GM19035 (cell line): ENCODE results near the gene MTX2.
A peak's percentile ranks its signal among the peaks of the same experiment; 100 is the strongest.
"Not testable (repeated sequence)": the region's sequence is repeated elsewhere in the genome, so short reads cannot be mapped to it uniquely, and the experiment has no call there.

Experiments
- ATAC-seq: cut with Tn5 transposase; IDR thresholded peaks from one replicate; pipeline ENCODE4 v1.9.1; 2021; ENCODE audit not compliant: unreplicated experiment

MTX2 gene

GRCh38 chr2:176284461-176285049, 15.3 kb downstream of the MTX2 start:
- ATAC-seq, result no peak

- no peak for ATAC-seq
These were observed 16.1 kb downstream of the MTX2 start for GRCh38 chr2:176285321-176285720.

DNA sequence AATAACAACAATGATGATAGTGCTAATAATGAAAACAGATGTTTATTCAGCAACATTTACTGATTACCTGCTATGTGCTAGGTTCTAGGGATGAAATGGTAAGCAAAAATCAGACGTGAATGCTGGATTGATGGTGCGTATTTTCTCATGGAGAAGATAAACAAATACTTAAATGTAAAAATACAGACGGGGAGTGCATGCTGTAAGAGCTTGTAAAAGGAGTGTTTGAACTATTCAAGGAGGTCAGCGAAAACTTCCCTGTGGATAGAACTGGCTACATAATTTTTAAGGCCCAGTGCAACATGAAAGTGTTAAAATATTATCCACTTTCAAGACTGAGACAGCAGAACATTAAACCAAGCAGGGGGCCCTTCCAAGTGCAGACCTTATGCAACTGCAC, 22.1 kb downstream of the MTX2 start:
- ATAC-seq, result no peak

DNA sequence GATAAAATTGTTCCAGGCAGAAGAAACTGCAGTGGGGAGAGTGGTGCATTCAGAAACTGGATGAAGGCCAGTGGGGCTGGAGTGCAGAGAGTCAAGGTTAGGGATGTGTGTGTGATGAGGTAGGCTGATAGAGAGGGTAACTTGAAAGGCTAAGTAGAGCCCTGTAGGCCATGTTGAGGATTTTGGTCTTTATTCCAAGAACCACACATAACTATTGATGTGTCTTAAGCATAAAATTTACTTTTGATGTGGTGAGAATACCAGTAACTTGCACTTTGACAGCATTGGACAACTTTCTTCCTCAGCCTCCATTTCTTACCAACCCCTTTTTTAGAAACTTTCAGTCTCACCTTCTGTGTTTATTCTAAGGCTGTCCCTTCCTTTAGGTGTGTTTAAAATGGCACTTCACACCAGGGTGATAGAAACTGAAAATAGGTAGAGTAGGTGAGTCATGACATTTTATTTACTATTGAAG, 22.6 kb downstream of the MTX2 start:
- ATAC-seq, result peak; percentile 93

GRCh38 chr2:176292608-176293007, 23.4 kb downstream of the MTX2 start:
- no peak for ATAC-seq

GRCh38 chr2:176293334-176293733, 24.1 kb downstream of the MTX2 start:
- no peak for ATAC-seq

- no peak for ATAC-seq
These were observed 27.8 kb downstream of the MTX2 start for GRCh38 chr2:176297067-176297466.

- no peak for ATAC-seq
These were observed 28.5 kb downstream of the MTX2 start for GRCh38 chr2:176297737-176298136.

DNA sequence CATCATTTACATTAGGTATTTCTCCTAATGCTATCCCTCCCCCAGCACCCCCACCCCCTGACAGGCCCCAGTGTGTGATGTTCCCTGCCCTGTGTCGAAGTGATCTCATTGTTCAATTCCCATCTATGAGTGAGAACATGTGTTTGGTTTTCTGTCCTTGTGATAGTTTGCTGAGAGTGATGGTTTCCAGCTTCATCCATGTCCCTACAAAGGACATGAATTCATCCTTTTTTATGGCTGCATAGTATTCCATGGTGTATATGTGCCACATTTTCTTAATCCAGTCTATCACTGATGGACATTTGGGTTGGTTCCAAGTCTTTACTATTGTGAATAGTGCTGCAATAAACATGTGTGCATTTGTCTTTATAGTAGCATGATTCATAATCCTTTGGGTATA, 36.8 kb downstream of the MTX2 start:
- ATAC-seq, result not testable (repeated sequence)

GRCh38 chr2:176317199-176317598, 48.0 kb downstream of the MTX2 start:
- ATAC-seq, result no peak

GRCh38 chr2:176317623-176318065, 48.4 kb downstream of the MTX2 start:
- ATAC-seq, result no peak

DNA sequence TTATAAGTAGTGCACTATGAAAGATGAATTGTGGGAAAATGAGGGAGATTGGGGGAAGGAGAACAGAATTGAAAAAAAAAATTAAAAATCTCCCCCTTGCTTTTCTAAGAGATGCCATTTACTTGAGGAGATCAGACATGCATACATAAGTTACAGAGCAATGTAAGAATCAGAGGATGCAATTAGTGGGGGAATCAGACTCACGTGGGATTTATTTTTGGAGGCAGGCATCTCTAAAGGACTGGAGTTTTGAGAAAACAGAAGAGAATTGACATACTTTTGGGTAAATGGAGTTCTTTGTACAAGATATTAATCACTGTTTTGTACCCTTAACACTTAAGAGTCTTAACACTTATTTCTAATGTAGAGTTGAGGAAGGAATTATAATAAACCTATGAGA, 52.7 kb downstream of the MTX2 start:
- no peak for ATAC-seq

GRCh38 chr2:176324862-176325261, 55.6 kb downstream of the MTX2 start:
- ATAC-seq, result no peak

- ATAC-seq, result no peak
These were observed 56.5 kb downstream of the MTX2 start for GRCh38 chr2:176325732-176326131.

DNA sequence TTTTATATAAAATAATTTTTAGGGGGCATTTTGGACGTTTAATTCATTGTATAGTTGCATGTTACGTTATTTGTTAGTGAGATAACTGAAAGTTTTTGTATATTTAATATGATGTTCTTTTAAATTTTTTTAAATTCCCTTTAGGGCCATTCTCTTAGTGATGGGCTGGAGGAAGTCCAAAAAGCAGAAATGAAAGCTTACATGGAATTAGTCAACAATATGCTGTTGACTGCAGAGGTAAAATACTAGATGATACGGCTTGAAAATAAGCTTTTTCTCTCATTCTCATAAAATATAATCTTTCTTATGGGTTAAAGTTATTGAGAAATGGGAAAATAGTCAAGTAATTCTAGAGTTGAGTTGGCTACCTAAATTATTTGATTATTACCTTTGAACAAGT, 58.9 kb downstream of the MTX2 start:
- no peak for ATAC-seq

GRCh38 chr2:176330612-176331011, 61.4 kb downstream of the MTX2 start:
- no peak for ATAC-seq

DNA sequence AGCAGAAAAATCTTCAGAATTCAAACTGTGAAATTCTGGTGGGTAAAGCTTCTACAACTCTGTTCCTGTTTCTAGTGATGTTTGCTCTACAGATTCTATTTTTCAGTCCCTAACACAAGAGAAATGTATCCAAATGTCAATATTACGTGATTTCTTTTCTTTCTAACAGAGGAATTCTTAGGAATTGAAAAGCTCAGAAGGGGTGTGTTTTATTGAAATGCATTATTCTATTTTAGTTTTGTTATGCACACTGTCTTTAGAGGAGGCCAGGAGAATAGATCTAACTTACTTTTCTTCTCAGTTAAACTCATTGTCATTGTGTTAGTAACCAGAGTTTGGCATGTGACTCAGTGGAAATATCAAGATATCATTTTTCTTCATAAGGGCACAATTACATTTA, 62.4 kb downstream of the MTX2 start:
- no peak for ATAC-seq

- no peak for ATAC-seq
These were observed 65.5 kb downstream of the MTX2 start for GRCh38 chr2:176334729-176335128.

- no peak for ATAC-seq
These were observed 69.2 kb downstream of the MTX2 start for GRCh38 chr2:176338395-176338794.

DNA sequence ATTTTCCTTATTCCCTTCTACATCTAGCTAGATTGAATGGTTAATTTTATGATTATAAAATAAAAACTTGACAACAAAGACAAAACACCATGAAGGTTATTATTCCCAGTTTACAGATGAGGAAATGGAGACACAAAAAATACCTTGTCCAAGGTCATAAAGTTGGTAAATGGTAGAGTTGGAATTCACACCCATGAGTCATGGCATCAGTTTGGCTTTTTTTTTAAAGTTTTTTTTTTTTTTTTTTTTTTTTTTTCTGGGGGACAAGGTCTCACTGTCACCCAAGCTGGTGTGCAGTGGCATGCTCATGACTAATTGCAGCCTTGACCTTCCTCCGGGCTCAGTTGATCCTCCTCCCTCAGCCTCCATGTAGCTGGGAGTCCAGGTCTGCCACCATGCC, 70.0 kb downstream of the MTX2 start:
- no peak for ATAC-seq

- ATAC-seq, result no peak
These were observed 87.0 kb downstream of the MTX2 start for GRCh38 chr2:176356251-176356650.

DNA sequence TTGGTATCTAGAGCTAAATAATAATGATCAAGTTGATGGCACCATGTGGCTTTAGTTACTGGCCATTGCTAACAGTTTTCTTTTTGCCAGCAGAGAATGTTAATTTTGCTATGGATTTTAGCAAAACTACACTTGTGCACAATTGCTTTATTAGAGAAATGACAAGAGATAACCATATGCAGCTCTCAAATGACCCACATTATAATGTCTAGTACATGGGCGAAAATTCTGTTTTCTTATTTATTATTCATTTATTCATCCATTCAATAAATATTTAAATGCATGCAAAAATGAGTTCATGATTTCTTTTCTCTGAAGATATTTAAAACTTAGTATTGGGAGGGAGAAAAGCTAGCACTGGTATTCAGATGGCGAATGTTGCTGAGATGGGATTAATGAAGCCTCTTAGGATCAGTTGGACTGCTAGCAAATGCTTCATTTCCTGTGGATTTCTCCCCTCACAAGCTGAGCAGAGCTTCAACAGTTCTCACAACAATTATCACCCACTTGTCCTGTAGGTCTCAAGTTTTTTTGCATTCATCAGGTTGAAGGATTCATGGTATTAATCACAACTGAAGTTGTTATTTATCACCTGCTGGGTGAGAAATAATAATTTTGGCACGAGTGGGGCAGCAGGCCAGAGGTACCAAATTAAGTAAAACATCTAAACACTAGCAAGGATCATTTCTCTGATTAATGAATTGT, 95.2 kb downstream of the MTX2 start:
- ATAC-seq, result no peak

- ATAC-seq, result no peak
These were observed 99.1 kb downstream of the MTX2 start for GRCh38 chr2:176368349-176368748.
